Spleen (tissue), 11 donors: ENCODE data around the gene ORMDL3. TPM values are rescaled to one million over a fixed set of nuclear protein-coding genes. Genes with fewer than 3 reads are reported as not detected.
"Not testable (repeated sequence)": the region's sequence is repeated elsewhere in the genome, so short reads cannot be mapped to it uniquely, and the experiment has no call there.

Source experiments
- DNase-seq: peaks from one replicate; pipeline ENCODE4 v3.0.0-alpha.2; 2020
- H3K27ac ChIP-seq, 8 donors: fragments of 200-600 bp; sonication (generic) in 7 of 8; 1 replicate in 4 of 8; 2 replicates in 4 of 8; pipeline versions ENCODE4 v1.5.0 to v1.8.0; 2016 to 2021; ENCODE audit warnings: inconsistent platforms in 4 of 8, mild to moderate bottlenecking in 4 of 8, moderate library complexity in 1 of 8
- H3K27me3 ChIP-seq, 7 donors: fragments of 200-600 bp; sonication (generic) in 6 of 7; replicated peaks in 1 of 7; 1 replicate in 4 of 7; 2 replicates in 3 of 7; pipeline versions ENCODE4 v1.5.0 to v1.8.0; 2016 to 2021; ENCODE audit warnings: inconsistent platforms in 3 of 7, mild to moderate bottlenecking in 1 of 7
- H3K36me3 ChIP-seq, 6 donors: fragments of 200-600 bp; sonication (generic) in 5 of 6; 1 replicate in 4 of 6; 2 replicates in 2 of 6; pipeline versions ENCODE4 v1.5.0 to v1.8.0; 2016 to 2021; ENCODE audit warnings: inconsistent platforms in 2 of 6
- H3K4me1 ChIP-seq, 6 donors: fragments of 200-600 bp; sonication (generic) in 5 of 6; 1 replicate in 3 of 6; 2 replicates in 3 of 6; pipeline versions ENCODE4 v1.5.0 to v1.8.0; 2016 to 2021; ENCODE audit warnings: inconsistent platforms in 3 of 6
- H3K4me3 ChIP-seq, 8 donors: fragments of 200-600 bp; sonication (generic) in 7 of 8; 1 replicate in 4 of 8; 2 replicates in 4 of 8; pipeline versions ENCODE4 v1.5.0 to v1.8.0; 2016 to 2021; ENCODE audit warnings: inconsistent platforms in 4 of 8, mild to moderate bottlenecking in 4 of 8, moderate library complexity in 2 of 8
- H3K9me3 ChIP-seq, 8 donors: fragments of 200-600 bp; sonication (generic) in 7 of 8; 1 replicate in 4 of 8; 2 replicates in 4 of 8; pipeline versions ENCODE4 v1.5.0 to v1.8.0; 2016 to 2021; ENCODE audit warnings: inconsistent platforms in 4 of 8
- POLR2A ChIP-seq, 3 donors: fragments of 450-650 bp; IDR thresholded peaks; one replicate each; pipeline ENCODE4 v1.5.1; 2017; ENCODE audit warnings: antibody characterized with exemption in 3 of 3, mild to moderate bottlenecking in 1 of 3
- POLR2AphosphoS5 ChIP-seq, 3 donors: sonication (generic); formaldehyde crosslinking; IDR thresholded peaks; one replicate each; pipeline ENCODE4 v1.5.1; 2017; ENCODE audit warnings: antibody characterized with exemption in 3 of 3
- WGBS, 5 donors: extraction: QIAGEN DNeasy Blood & Tissue Kit in 3 of 5; methylation state at CpG; one replicate each; pipeline versions ENCODE4 v1.1.5 to v1.1.7; 2013 to 2018; 5-methylcytosine and 5-hydroxymethylcytosine counted together
- intact Hi-C: fragments of 100-400 bp; cut with DNase I; formaldehyde crosslinking; loops from one replicate; pipeline ENCODE4 v1.15.0; 2023; ENCODE audit warnings: low total_unique reads
- polyA plus RNA-seq, 3 donors: library from polyadenylated mRNA; stranded (reverse); fragments of 200-250 nt; gene quantifications; one replicate each; pipeline ENCODE4 v1.2.1, GENCODE V29; 2013
- total RNA-seq, 7 donors: library from RNA; depleted of rRNA in 3 of 7; stranded (reverse); fragments of >200 nt in 3 of 7; fragmentation: NEBNext Ultra II Directional in 4 of 7; extraction: Animal tissue kit (Norgen Biotek cat#: 25700) in 4 of 7; gene quantifications; one replicate each; pipeline versions ENCODE4 v1.1.0 to v1.2.1, GENCODE V29; 2016 to 2021
- TF ChIP-seq, protein P1 (sequence below), 11 experiments: fragments of 200-600 bp in 7 of 11; fragments of 450-650 bp in 4 of 11; sonication (generic) in 4 of 11; IDR thresholded peaks in 8 of 11; conservative IDR thresholded peaks in 3 of 11; 1 replicate in 7 of 11; 2 replicates in 4 of 11; pipeline versions ENCODE4 v1.4.0 to v1.8.0; 2016 to 2021; ENCODE audit warnings: antibody characterized with exemption in 11 of 11, inconsistent platforms in 4 of 11, mild to moderate bottlenecking in 1 of 11
- donor health status: healthy with polysubstance abuse.
- donor health status: DM: no; HTN: no; CAD: no; lungs with moderate emphysema.
- donor health status: DM: no; HTN: no; CAD: no.
- donor health status: Bipolar disorder and iron deficiency.
- donor health status: healthy.
- donor health status: DM: no; HTN: no; CAD: no.
- donor health status: DM: yes; HTN: yes; CAD: no.

The ORMDL3 gene
- total and polyA plus RNA-seq, 10 donors = 34.7 to 77.6 (median 51.7) TPM

DNA sequence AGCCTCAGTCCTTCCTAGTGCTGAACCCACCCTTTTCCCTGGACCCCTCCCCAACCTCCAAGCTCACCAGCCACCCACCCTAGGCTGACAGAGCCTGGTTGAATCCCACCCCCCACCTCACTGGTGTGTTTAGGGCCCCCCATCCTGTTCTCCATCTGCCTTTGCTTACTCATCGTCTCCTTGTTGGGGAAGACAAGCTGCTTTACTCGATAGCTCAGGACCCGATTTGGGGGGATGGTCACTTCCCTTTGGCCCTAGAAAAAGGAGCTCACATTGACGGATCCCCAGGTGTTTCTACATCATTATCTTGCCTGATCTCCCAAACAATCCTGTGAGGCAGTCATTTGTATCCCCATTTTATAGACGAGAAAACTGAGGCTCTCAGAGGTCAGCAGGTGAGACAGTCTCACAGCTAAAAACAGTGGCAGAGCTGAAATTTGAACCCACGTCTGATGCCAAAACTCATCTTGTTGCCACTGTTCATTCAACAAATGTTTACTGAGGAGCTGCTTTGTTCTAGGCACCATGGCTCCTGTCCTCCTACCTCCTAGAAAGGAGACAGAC lies 18.5 kb downstream of the ORMDL3 start:
- H3K36me3 ChIP-seq = peaks cover 0 to 85% (median 24%) of the 10 kb centered on the region in 6 donors
- 89 to 96% (median 95%) methylated on average over 6 of the region's 6 CpGs for WGBS, 5 donors

DNA sequence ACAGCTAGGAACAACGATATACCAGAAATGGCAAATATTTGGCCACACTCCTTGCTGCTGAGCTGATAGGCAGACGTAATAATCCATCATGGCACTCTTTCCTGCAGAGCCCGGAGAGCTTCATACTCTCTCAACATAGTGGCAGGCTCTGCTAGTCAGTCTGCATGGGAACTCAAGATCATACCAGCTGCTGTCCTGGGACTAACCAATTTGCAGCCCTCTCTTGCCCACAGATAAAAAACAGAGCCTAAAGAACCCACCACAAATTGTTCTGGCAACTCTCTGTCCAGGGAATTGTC lies 22.5 kb downstream of the ORMDL3 start:
- intact Hi-C loops = no loop called here
- Histone ChIP-seq H3K27ac (no peak overlapping the region), H3K27me3 (no peaks in the 10 kb centered on the region), H3K4me1 (peaks cover 0 to 13% (median 0%) of the 10 kb centered on the region in 6 donors), H3K4me3 (no peak overlapping the region), H3K36me3 (peaks cover 0 to 81% (median 10%) of the 10 kb centered on the region in 6 donors), H3K9me3 (no peaks in the 10 kb centered on the region)
- TF ChIP-seq, protein P1, sequence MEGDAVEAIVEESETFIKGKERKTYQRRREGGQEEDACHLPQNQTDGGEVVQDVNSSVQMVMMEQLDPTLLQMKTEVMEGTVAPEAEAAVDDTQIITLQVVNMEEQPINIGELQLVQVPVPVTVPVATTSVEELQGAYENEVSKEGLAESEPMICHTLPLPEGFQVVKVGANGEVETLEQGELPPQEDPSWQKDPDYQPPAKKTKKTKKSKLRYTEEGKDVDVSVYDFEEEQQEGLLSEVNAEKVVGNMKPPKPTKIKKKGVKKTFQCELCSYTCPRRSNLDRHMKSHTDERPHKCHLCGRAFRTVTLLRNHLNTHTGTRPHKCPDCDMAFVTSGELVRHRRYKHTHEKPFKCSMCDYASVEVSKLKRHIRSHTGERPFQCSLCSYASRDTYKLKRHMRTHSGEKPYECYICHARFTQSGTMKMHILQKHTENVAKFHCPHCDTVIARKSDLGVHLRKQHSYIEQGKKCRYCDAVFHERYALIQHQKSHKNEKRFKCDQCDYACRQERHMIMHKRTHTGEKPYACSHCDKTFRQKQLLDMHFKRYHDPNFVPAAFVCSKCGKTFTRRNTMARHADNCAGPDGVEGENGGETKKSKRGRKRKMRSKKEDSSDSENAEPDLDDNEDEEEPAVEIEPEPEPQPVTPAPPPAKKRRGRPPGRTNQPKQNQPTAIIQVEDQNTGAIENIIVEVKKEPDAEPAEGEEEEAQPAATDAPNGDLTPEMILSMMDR (IDR thresholded peaks at IDR 0.05 in 8 of 11, conservative IDR thresholded peaks at IDR 0.05 in 3 of 11) = no peak
- TF ChIP-seq POLR2A (IDR thresholded peaks at IDR 0.05) (no peak), POLR2AphosphoS5 (IDR thresholded peaks at IDR 0.05) (no peak)
- no peak for DNase-seq
- 79 to 93% (median 91%) methylated on average over 3 of the region's 3 CpGs for WGBS, 5 donors

More for the DNA sequence above, 18.5 kb downstream of the ORMDL3 start:
- intact Hi-C loops = no loop called here
- Histone ChIP-seq H3K4me3 (no peak overlapping the region), H3K27me3 (no peaks in the 10 kb centered on the region), H3K9me3 (no peaks in the 10 kb centered on the region), H3K27ac (no peak overlapping the region), H3K4me1 (peaks cover 0 to 3% (median 0%) of the 10 kb centered on the region in 6 donors)
- TF ChIP-seq, protein P1 (IDR thresholded peaks at IDR 0.05 in 8 of 11, conservative IDR thresholded peaks at IDR 0.05 in 3 of 11) = no peak
- no peak for TF ChIP-seq POLR2AphosphoS5 (IDR thresholded peaks at IDR 0.05)
- no peak for DNase-seq

DNA sequence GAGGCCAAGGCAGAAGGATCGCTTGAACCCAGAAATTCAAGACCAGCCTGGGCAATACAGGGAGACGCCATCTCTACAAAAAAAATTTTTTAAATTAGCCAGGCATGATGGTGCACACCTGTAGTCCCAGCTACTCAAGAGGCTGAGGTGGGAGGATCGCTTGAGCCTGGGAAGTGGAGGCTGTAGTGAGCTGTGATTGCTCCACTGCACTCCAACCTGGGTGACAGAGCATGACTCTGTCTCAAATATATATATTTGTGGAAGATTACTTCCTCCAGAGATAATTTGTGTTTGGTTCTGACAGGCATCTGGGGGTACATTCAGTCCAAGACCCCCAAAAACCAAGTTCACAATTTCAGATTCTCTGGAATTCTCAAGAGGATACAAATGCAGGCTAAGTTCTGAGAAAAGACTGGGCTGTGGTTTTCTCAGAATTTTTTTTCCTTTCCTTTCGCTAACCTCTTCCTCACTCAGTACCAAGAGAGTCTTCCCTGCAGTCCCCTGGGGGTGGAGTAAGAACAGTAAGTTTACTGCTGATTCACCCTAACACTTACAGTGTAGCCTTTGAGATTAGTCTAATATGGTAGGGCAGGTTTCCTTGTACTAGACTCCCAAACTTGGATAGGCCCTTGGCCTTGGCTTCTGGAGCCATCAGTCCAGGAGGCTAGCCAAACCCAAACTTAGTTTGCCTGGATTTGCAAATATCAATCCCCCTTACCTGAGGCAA lies 24.1 kb downstream of the ORMDL3 start:
- Histone ChIP-seq H3K9me3 (no peaks in the 10 kb centered on the region), H3K36me3 (peaks cover 0 to 66% (median 0%) of the 10 kb centered on the region in 6 donors), H3K27ac (no peak overlapping the region), H3K4me3 (no peak overlapping the region), H3K27me3 (no peaks in the 10 kb centered on the region), H3K4me1 (peaks cover 0 to 13% (median 0%) of the 10 kb centered on the region in 6 donors)
- intact Hi-C loops = no loop called here
- DNase-seq = no peak
- no peak for TF ChIP-seq POLR2A (IDR thresholded peaks at IDR 0.05)
- WGBS, 5 donors = 71 to 77% (median 73%) methylated on average over 4 of the region's 4 CpGs

DNA sequence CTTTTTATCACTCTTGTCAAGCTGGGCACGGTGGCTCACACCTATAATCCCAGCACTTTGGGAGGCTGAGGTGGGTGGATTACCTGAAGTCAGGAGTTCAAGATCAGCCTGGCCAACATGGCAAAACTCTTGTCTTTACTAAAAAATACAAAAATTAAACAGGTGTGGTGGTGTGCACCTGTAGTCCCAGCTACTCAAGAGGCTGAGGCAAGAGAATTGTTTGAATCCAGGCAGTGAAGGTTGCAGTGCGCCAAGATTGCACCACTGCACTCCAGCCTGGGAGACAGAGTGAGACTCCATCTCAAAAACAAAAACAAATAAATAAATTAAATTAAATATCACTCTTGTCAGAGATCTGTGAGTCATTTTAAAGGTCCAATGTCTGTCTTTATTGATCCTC lies 25.4 kb downstream of the ORMDL3 start:
- H3K4me3 ChIP-seq, H3K9me3 ChIP-seq, H3K27me3 ChIP-seq, H3K27ac ChIP-seq, intact Hi-C loops, DNase-seq: not testable (repeated sequence)
- 92 to 100% (median 95%) methylated on average over 2 of the region's 2 CpGs for WGBS, 5 donors
- Histone ChIP-seq H3K4me1 (peaks cover 0 to 13% (median 0%) of the 10 kb centered on the region in 6 donors), H3K36me3 (peaks cover 0 to 56% (median 0%) of the 10 kb centered on the region in 6 donors)

DNA sequence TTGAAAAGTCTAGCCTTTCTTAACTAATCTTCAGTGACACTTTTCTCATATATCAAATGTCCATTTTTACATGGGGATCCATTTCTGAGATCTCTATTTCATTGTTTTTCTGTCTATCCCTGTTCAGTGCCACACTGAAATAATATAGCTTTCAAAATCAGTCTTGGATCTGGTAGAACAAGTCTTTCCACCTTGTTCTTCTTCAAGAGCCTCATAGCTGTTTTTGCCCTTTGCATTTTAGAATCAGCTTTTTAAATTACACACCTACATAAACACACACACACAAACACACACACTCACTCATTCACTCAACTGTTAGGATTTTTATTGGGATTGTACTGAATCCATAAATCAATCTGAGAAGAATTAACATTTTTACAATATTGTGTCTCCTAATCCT lies 28.2 kb downstream of the ORMDL3 start:
- DNase-seq = no peak
- intact Hi-C loops = no loop called here
- H3K4me1 ChIP-seq = peaks cover 0 to 27% (median 9%) of the 10 kb centered on the region in 6 donors
- H3K4me3 ChIP-seq = no peak overlapping the region
- no peaks in the 10 kb centered on the region for H3K9me3 ChIP-seq
- TF ChIP-seq, protein P1 (IDR thresholded peaks at IDR 0.05 in 8 of 11, conservative IDR thresholded peaks at IDR 0.05 in 3 of 11) = no peak
- no peak for TF ChIP-seq POLR2A (IDR thresholded peaks at IDR 0.05)
- TF ChIP-seq POLR2AphosphoS5 (IDR thresholded peaks at IDR 0.05) = no peak
- H3K36me3 ChIP-seq = peaks cover 0 to 30% (median 0%) of the 10 kb centered on the region in 6 donors
- no peaks in the 10 kb centered on the region for H3K27me3 ChIP-seq
- H3K27ac ChIP-seq = no peak overlapping the region
